ENCODE data around the gene SLC7A9.
"Not testable (repeated sequence)": the region's sequence is repeated elsewhere in the genome, so short reads cannot be mapped to it uniquely, and the experiment has no call there.

SLC7A9 gene

GRCh38 chr19:32881766-32882165, 12.2 kb upstream of the SLC7A9 start:
- DNase-seq (ENCODE audit: low spot score) = no peak

- no peak for DNase-seq (ENCODE audit: low spot score)
Observed at GRCh38 chr19:32880622-32881021, 11.1 kb upstream of the SLC7A9 start.

- no peak for DNase-seq (ENCODE audit: low spot score)
Observed at GRCh38 chr19:32879741-32880140, 10.2 kb upstream of the SLC7A9 start.

- no peak for DNase-seq (ENCODE audit: low spot score)
Observed at GRCh38 chr19:32878988-32879387, 9.4 kb upstream of the SLC7A9 start.

- no peak for DNase-seq (ENCODE audit: low spot score)
Observed at GRCh38 chr19:32877977-32878745, 8.6 kb upstream of the SLC7A9 start.

GRCh38 chr19:32877323-32877912, 7.9 kb upstream of the SLC7A9 start:
- DNase-seq (ENCODE audit: low spot score) = no peak

GRCh38 chr19:32876919-32877285, 7.3 kb upstream of the SLC7A9 start:
- DNase-seq (ENCODE audit: low spot score) = no peak

GRCh38 chr19:32876236-32876918, 6.8 kb upstream of the SLC7A9 start:
- DNase-seq (ENCODE audit: low spot score) = no peak

- no peak for DNase-seq (ENCODE audit: low spot score)
Observed at GRCh38 chr19:32875428-32875827, 5.9 kb upstream of the SLC7A9 start.

- DNase-seq (ENCODE audit: low spot score) = no peak
Observed at GRCh38 chr19:32874605-32875004, 5.0 kb upstream of the SLC7A9 start.

GRCh38 chr19:32873247-32873959, 3.8 kb upstream of the SLC7A9 start:
- DNase-seq (ENCODE audit: low spot score) = no peak

- no peak for DNase-seq (ENCODE audit: low spot score)
Observed at GRCh38 chr19:32872391-32872790, 2.8 kb upstream of the SLC7A9 start.

GRCh38 chr19:32870981-32871451, 1.4 kb upstream of the SLC7A9 start:
- no peak for DNase-seq (ENCODE audit: low spot score)

GRCh38 chr19:32869966-32870573, 503 bp upstream of the SLC7A9 start:
- peak; percentile 60 for DNase-seq (ENCODE audit: low spot score)

GRCh38 chr19:32868206-32868950, 1.2 kb downstream of the SLC7A9 start:
- DNase-seq (ENCODE audit: low spot score) = no peak

- DNase-seq (ENCODE audit: low spot score) = not testable (repeated sequence)
Observed at GRCh38 chr19:32867436-32867835, 2.1 kb downstream of the SLC7A9 start.

- DNase-seq (ENCODE audit: low spot score) = peak; percentile 46
Observed at GRCh38 chr19:32866564-32867265, 2.9 kb downstream of the SLC7A9 start.

GRCh38 chr19:32866061-32866460, 3.5 kb downstream of the SLC7A9 start:
- no peak for DNase-seq (ENCODE audit: low spot score)

- DNase-seq (ENCODE audit: low spot score) = no peak
Observed at GRCh38 chr19:32865326-32865725, 4.2 kb downstream of the SLC7A9 start.

- no peak for DNase-seq (ENCODE audit: low spot score)
Observed at GRCh38 chr19:32864318-32865007, 5.1 kb downstream of the SLC7A9 start.
